GM06990 (cell line): Measurements from ENCODE around the gene TBX19.

Experiments used
- DNase-seq: peaks from one replicate; pipeline ENCODE4 v3.0.0-alpha.2; 2011; ENCODE audit not compliant: insufficient read length; ENCODE audit errors: extremely low read depth
- H3K27me3 ChIP-seq: replicated peaks from 2 replicates; pipeline ENCODE4 v1.6.0; 2011; ENCODE audit warnings: low read length; ENCODE audit not compliant: control insufficient read depth, insufficient read depth
- H3K36me3 ChIP-seq: 2 replicates; pipeline ENCODE4 v1.5.1; 2011; ENCODE audit warnings: low read length; ENCODE audit not compliant: control insufficient read depth, insufficient read depth
- H3K4me3 ChIP-seq: replicated peaks from 2 replicates; pipeline ENCODE4 v1.5.1; 2011; ENCODE audit warnings: low read depth, mild to moderate bottlenecking, control low read depth, low read length
- TF ChIP-seq, protein P1 (sequence below): IDR thresholded peaks from 2 replicates; pipeline ENCODE4 v1.5.1; 2011; ENCODE audit warnings: low read length, control low read depth, mild to moderate bottlenecking, inconsistent platforms; ENCODE audit not compliant: insufficient read depth, poor library complexity, severe bottlenecking

Gene TBX19

DNA sequence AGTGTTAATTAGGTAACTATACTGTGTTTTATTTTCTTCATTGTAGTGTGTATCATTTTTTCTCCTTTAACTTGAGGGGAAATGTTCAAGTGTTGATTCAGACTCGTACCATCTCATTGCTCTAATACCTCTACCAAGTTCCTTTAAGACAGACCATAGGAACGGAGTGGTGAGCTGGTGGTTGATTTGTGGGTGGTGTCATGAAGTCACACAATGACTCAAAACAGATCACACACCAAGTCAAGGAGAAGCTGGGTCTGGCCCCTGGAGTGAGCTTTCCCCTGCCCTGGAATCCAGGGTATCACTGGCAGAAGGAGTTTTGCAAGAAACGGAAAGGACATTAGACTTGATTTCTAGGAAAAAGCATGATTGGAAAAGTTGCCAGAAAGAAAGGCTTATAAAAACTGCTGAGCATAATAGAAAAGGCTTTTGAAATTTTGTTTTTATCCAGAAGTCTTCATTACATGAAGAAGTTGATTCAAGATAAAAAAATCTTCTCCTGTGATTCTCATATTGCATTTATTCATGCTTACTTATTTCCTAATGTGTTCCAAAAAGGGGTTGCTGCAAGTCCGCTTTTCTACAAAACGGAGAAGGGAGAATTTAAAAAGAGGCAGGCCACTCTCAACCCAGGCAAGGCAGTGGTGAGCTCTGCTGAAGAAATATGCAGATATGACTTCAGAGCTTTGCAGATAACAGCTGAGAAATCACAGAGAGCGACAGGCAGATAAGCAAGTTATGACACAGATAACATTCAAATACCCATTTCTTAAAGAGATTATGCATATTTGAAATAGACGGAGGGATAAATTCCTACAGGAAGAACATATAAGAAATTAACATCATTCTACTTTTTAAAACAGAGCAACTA is 79.7 kb downstream of the TBX19 start:
- Histone ChIP-seq H3K4me3 (no peak overlapping the region), H3K36me3 (no peaks in the 10 kb centered on the region), H3K27me3 (no peaks in the 10 kb centered on the region; the same call in 1 of the 2 replicates)
- TF ChIP-seq, protein P1, sequence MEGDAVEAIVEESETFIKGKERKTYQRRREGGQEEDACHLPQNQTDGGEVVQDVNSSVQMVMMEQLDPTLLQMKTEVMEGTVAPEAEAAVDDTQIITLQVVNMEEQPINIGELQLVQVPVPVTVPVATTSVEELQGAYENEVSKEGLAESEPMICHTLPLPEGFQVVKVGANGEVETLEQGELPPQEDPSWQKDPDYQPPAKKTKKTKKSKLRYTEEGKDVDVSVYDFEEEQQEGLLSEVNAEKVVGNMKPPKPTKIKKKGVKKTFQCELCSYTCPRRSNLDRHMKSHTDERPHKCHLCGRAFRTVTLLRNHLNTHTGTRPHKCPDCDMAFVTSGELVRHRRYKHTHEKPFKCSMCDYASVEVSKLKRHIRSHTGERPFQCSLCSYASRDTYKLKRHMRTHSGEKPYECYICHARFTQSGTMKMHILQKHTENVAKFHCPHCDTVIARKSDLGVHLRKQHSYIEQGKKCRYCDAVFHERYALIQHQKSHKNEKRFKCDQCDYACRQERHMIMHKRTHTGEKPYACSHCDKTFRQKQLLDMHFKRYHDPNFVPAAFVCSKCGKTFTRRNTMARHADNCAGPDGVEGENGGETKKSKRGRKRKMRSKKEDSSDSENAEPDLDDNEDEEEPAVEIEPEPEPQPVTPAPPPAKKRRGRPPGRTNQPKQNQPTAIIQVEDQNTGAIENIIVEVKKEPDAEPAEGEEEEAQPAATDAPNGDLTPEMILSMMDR = no peak
- no peak for DNase-seq

DNA sequence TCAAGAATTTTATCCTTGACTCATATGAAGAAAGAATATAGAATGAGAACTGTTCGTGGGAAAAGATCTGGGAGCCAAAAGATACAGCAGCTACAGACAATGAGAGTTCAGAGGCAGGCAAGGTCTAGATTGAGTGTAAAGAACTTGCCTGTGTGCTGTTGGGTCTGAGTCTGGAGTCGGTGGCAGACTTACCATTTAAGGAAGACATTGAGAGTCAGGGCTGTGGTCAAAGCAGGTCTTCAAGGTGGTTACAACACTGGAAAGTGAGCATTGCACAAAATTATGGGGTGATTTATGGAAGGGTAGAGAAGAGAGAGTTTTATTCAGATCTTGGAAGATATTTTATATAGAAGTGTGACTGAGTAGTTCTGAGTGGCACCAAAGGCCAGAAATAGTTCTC is 80.6 kb downstream of the TBX19 start:
- Histone ChIP-seq H3K4me3 (no peak overlapping the region), H3K27me3 (no peaks in the 10 kb centered on the region; the same call in 1 of the 2 replicates), H3K36me3 (no peaks in the 10 kb centered on the region)
- TF ChIP-seq, protein P1 = no peak
- DNase-seq = no peak

DNA sequence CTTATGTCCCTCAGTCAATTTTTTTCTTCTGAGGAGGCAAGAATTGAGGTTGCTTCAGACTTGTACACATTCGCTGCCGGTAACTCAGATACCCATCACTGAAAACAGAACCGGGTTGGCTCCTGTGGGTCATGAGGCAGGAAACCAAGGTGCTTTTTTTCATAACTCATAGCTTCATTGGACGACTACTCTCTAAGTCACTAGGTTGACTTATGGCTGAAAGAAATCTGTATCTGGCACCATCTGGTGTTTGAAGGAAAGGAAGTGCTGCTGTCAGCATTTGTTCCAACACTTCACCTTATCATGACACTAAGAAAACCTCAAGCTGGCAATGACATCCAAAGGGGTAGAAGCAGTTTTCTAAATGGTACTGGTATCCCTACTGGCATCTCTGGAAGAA is 82.3 kb downstream of the TBX19 start:
- TF ChIP-seq, protein P1 = no peak
- no peaks in the 10 kb centered on the region for H3K36me3 ChIP-seq
- no peaks in the 10 kb centered on the region; the same call in 1 of the 2 replicates for H3K27me3 ChIP-seq
- DNase-seq = no peak
- no peak overlapping the region for H3K4me3 ChIP-seq
